ENCODE measurements around the gene GCNT1.
"Not testable (repeated sequence)": the region's sequence is repeated elsewhere in the genome, so short reads cannot be mapped to it uniquely, and the experiment has no call there.

GCNT1 gene

GRCh38 chr9:76491056-76491455, 32.1 kb downstream of the GCNT1 start:
- H3K27me3 Mint-ChIP-seq (ENCODE audit: low read depth); H3K27ac Mint-ChIP-seq; H3K4me3 Mint-ChIP-seq; H3K9me3 Mint-ChIP-seq; H3K36me3 Mint-ChIP-seq (ENCODE audit: low read depth); H3K4me1 Mint-ChIP-seq (ENCODE audit: low read depth): not testable (repeated sequence)

GRCh38 chr9:76493496-76493895, 34.5 kb downstream of the GCNT1 start:
- not testable (repeated sequence) for H3K4me1 Mint-ChIP-seq (ENCODE audit: low read depth)

GRCh38 chr9:76500061-76500460, 41.1 kb downstream of the GCNT1 start:
- Mint-ChIP-seq H3K27ac (no peak overlapping the region), H3K4me1 (ENCODE audit: low read depth) (no peaks in the 10 kb centered on the region), H3K36me3 (ENCODE audit: low read depth) (peaks cover 6% of the 10 kb centered on the region), H3K4me3 (no peak overlapping the region), H3K27me3 (ENCODE audit: low read depth) (no peaks in the 10 kb centered on the region), H3K9me3 (no peaks in the 10 kb centered on the region)

More at GRCh38 chr9:76493496-76493895, 34.5 kb downstream of the GCNT1 start:
- H3K27ac Mint-ChIP-seq; H3K9me3 Mint-ChIP-seq; H3K36me3 Mint-ChIP-seq (ENCODE audit: low read depth); H3K27me3 Mint-ChIP-seq (ENCODE audit: low read depth); H3K4me3 Mint-ChIP-seq: not testable (repeated sequence)

- no peaks in the 10 kb centered on the region for H3K9me3 Mint-ChIP-seq
Observed at GRCh38 chr9:76502746-76503145, 43.8 kb downstream of the GCNT1 start.

GRCh38 chr9:76510041-76510440, 51.1 kb downstream of the GCNT1 start:
- Mint-ChIP-seq H3K27me3 (ENCODE audit: low read depth) (peaks cover 12% of the 10 kb centered on the region), H3K9me3 (peaks cover 2% of the 10 kb centered on the region), H3K4me1 (ENCODE audit: low read depth) (no peaks in the 10 kb centered on the region), H3K4me3 (no peak overlapping the region), H3K27ac (no peak overlapping the region), H3K36me3 (ENCODE audit: low read depth) (no peaks in the 10 kb centered on the region)

More at GRCh38 chr9:76502746-76503145, 43.8 kb downstream of the GCNT1 start:
- H3K27me3 Mint-ChIP-seq (ENCODE audit: low read depth), result no peaks in the 10 kb centered on the region
- no peak overlapping the region for H3K27ac Mint-ChIP-seq
- no peak overlapping the region for H3K4me3 Mint-ChIP-seq
- peaks cover 6% of the 10 kb centered on the region for H3K36me3 Mint-ChIP-seq (ENCODE audit: low read depth)
- H3K4me1 Mint-ChIP-seq (ENCODE audit: low read depth), result no peaks in the 10 kb centered on the region

- H3K4me3 Mint-ChIP-seq, result no peak overlapping the region
- no peak overlapping the region for H3K27ac Mint-ChIP-seq
- H3K27me3 Mint-ChIP-seq (ENCODE audit: low read depth), result peaks cover 12% of the 10 kb centered on the region
- H3K9me3 Mint-ChIP-seq, result peaks cover 2% of the 10 kb centered on the region
- H3K4me1 Mint-ChIP-seq (ENCODE audit: low read depth), result no peaks in the 10 kb centered on the region
- no peaks in the 10 kb centered on the region for H3K36me3 Mint-ChIP-seq (ENCODE audit: low read depth)
Observed at GRCh38 chr9:76510446-76510845, 51.5 kb downstream of the GCNT1 start.

GRCh38 chr9:76512826-76513225, 53.8 kb downstream of the GCNT1 start:
- no peaks in the 10 kb centered on the region for H3K4me1 Mint-ChIP-seq (ENCODE audit: low read depth)
- H3K27me3 Mint-ChIP-seq (ENCODE audit: low read depth), result peaks cover 12% of the 10 kb centered on the region
- H3K27ac Mint-ChIP-seq, result no peak overlapping the region
- peaks cover 2% of the 10 kb centered on the region for H3K9me3 Mint-ChIP-seq
- H3K4me3 Mint-ChIP-seq, result no peak overlapping the region
- H3K36me3 Mint-ChIP-seq (ENCODE audit: low read depth), result no peaks in the 10 kb centered on the region

GRCh38 chr9:76516350-76516749, 57.4 kb downstream of the GCNT1 start:
- H3K4me1 Mint-ChIP-seq (ENCODE audit: low read depth), result no peaks in the 10 kb centered on the region
- no peak overlapping the region for H3K27ac Mint-ChIP-seq
- H3K4me3 Mint-ChIP-seq, result no peak overlapping the region
- H3K36me3 Mint-ChIP-seq (ENCODE audit: low read depth), result no peaks in the 10 kb centered on the region
- peaks cover 2% of the 10 kb centered on the region for H3K9me3 Mint-ChIP-seq
- peaks cover 12% of the 10 kb centered on the region for H3K27me3 Mint-ChIP-seq (ENCODE audit: low read depth)

GRCh38 chr9:76516871-76517270, 57.9 kb downstream of the GCNT1 start:
- Mint-ChIP-seq H3K27ac (no peak overlapping the region), H3K36me3 (ENCODE audit: low read depth) (no peaks in the 10 kb centered on the region), H3K4me1 (ENCODE audit: low read depth) (no peaks in the 10 kb centered on the region), H3K9me3 (peaks cover 2% of the 10 kb centered on the region), H3K4me3 (no peak overlapping the region), H3K27me3 (ENCODE audit: low read depth) (peaks cover 12% of the 10 kb centered on the region)

GRCh38 chr9:76519075-76519835, 60.3 kb downstream of the GCNT1 start:
- Mint-ChIP-seq H3K4me1 (ENCODE audit: low read depth) (no peaks in the 10 kb centered on the region), H3K4me3 (no peak overlapping the region), H3K27me3 (ENCODE audit: low read depth) (peaks cover 7% of the 10 kb centered on the region), H3K36me3 (ENCODE audit: low read depth) (no peaks in the 10 kb centered on the region), H3K9me3 (no peaks in the 10 kb centered on the region), H3K27ac (no peak overlapping the region)

- H3K9me3 Mint-ChIP-seq, result no peaks in the 10 kb centered on the region
Observed at GRCh38 chr9:76521244-76521681, 62.3 kb downstream of the GCNT1 start.

GRCh38 chr9:76521906-76522305, 62.9 kb downstream of the GCNT1 start:
- no peaks in the 10 kb centered on the region for H3K9me3 Mint-ChIP-seq
- H3K27me3 Mint-ChIP-seq (ENCODE audit: low read depth), result peaks cover 3% of the 10 kb centered on the region
- H3K36me3 Mint-ChIP-seq (ENCODE audit: low read depth), result no peaks in the 10 kb centered on the region
- no peaks in the 10 kb centered on the region for H3K4me1 Mint-ChIP-seq (ENCODE audit: low read depth)
- no peak overlapping the region for H3K27ac Mint-ChIP-seq
- no peak overlapping the region for H3K4me3 Mint-ChIP-seq

More at GRCh38 chr9:76521244-76521681, 62.3 kb downstream of the GCNT1 start:
- H3K27me3 Mint-ChIP-seq (ENCODE audit: low read depth), result peaks cover 3% of the 10 kb centered on the region
- H3K36me3 Mint-ChIP-seq (ENCODE audit: low read depth), result no peaks in the 10 kb centered on the region
- no peak overlapping the region for H3K4me3 Mint-ChIP-seq
- H3K4me1 Mint-ChIP-seq (ENCODE audit: low read depth), result no peaks in the 10 kb centered on the region
- H3K27ac Mint-ChIP-seq, result no peak overlapping the region

GRCh38 chr9:76523617-76524200, 64.7 kb downstream of the GCNT1 start:
- not testable (repeated sequence) for H3K9me3 Mint-ChIP-seq; H3K27ac Mint-ChIP-seq; H3K4me3 Mint-ChIP-seq; H3K4me1 Mint-ChIP-seq (ENCODE audit: low read depth); H3K36me3 Mint-ChIP-seq (ENCODE audit: low read depth); H3K27me3 Mint-ChIP-seq (ENCODE audit: low read depth)

GRCh38 chr9:76525196-76525595, 66.2 kb downstream of the GCNT1 start:
- Mint-ChIP-seq H3K36me3 (ENCODE audit: low read depth) (no peaks in the 10 kb centered on the region), H3K9me3 (no peaks in the 10 kb centered on the region), H3K4me1 (ENCODE audit: low read depth) (no peaks in the 10 kb centered on the region), H3K27ac (no peak overlapping the region), H3K27me3 (ENCODE audit: low read depth) (peaks cover 3% of the 10 kb centered on the region), H3K4me3 (no peak overlapping the region)

GRCh38 chr9:76526026-76526425, 67.0 kb downstream of the GCNT1 start:
- no peaks in the 10 kb centered on the region for H3K9me3 Mint-ChIP-seq
- no peak overlapping the region for H3K27ac Mint-ChIP-seq
- no peaks in the 10 kb centered on the region for H3K36me3 Mint-ChIP-seq (ENCODE audit: low read depth)
- peaks cover 3% of the 10 kb centered on the region for H3K27me3 Mint-ChIP-seq (ENCODE audit: low read depth)
- no peak overlapping the region for H3K4me3 Mint-ChIP-seq
- no peaks in the 10 kb centered on the region for H3K4me1 Mint-ChIP-seq (ENCODE audit: low read depth)

Data from T-helper 1 cell treated with Interleukin-12 subunit alpha and Interleukin-12 subunit beta and Interleukin-4 antibody, amounts not matched to agents 30 μg/mL and 1 μg/mL, for 36 hours (primary cell).